IPS DF 6.9 (cell line): ENCODE measurements around the gene MFSD6.

Experiments used
- DNase-seq: peaks from one replicate; pipeline ENCODE4 v3.0.0-alpha.2; 2013; ENCODE audit warnings: low read depth, low spot score
- H3K27ac ChIP-seq: one replicate; pipeline ENCODE4 v1.5.1; 2013; ENCODE audit warnings: low read length, control low read depth
- H3K27me3 ChIP-seq: 2 replicates; pipeline ENCODE4 v1.6.1; 2013; ENCODE audit warnings: mild to moderate bottlenecking, low read length; ENCODE audit not compliant: control insufficient read depth, insufficient read depth
- H3K36me3 ChIP-seq: 2 replicates; pipeline ENCODE4 v1.6.1; 2013; ENCODE audit warnings: low read length; ENCODE audit not compliant: control insufficient read depth, insufficient read depth
- H3K4me1 ChIP-seq: 2 replicates; pipeline ENCODE4 v1.6.1; 2013; ENCODE audit warnings: low read length; ENCODE audit not compliant: control insufficient read depth, insufficient read depth
- H3K4me3 ChIP-seq: 2 replicates; pipeline ENCODE4 v1.5.1; 2013; ENCODE audit warnings: mild to moderate bottlenecking, low read length
- H3K9me3 ChIP-seq: 2 replicates; pipeline ENCODE4 v1.6.1; 2013; ENCODE audit warnings: low read length, inconsistent platforms; ENCODE audit not compliant: control insufficient read depth, insufficient read depth
- WGBS: extraction: QIAGEN DNeasy Blood & Tissue Kit; methylation state at CpG from one replicate; pipeline ENCODE4 v1.1.7; 2013; ENCODE audit warnings: mixed read lengths, missing lambda C conversion rate; ENCODE audit not compliant: insufficient read length, insufficient coverage; 5-methylcytosine and 5-hydroxymethylcytosine counted together

Gene MFSD6

GRCh38 chr2:190376083-190376482, 32.1 kb upstream of the MFSD6 start:
- Histone ChIP-seq H3K4me1 (no peaks in the 10 kb centered on the region), H3K36me3 (no peaks in the 10 kb centered on the region), H3K27me3 (no peaks in the 10 kb centered on the region), H3K9me3 (no peaks in the 10 kb centered on the region), H3K4me3 (no peak overlapping the region), H3K27ac (no peak overlapping the region)
- no peak for DNase-seq

GRCh38 chr2:190376591-190377245, 31.4 kb upstream of the MFSD6 start:
- Histone ChIP-seq H3K36me3 (no peaks in the 10 kb centered on the region), H3K27ac (no peak overlapping the region), H3K27me3 (no peaks in the 10 kb centered on the region), H3K4me1 (no peaks in the 10 kb centered on the region), H3K9me3 (no peaks in the 10 kb centered on the region), H3K4me3 (no peak overlapping the region)
- no CpG with 5 or more reads among the region's 3 CpGs for WGBS
- no peak for DNase-seq

- Histone ChIP-seq H3K27me3 (no peaks in the 10 kb centered on the region), H3K27ac (no peak overlapping the region), H3K9me3 (no peaks in the 10 kb centered on the region), H3K4me1 (no peaks in the 10 kb centered on the region), H3K4me3 (no peak overlapping the region), H3K36me3 (no peaks in the 10 kb centered on the region)
- no peak for DNase-seq
- WGBS: no CpG with 5 or more reads among the region's 6 CpGs
Observed at GRCh38 chr2:190378880-190379237, 29.3 kb upstream of the MFSD6 start.

- H3K4me3 ChIP-seq: no peak overlapping the region
- no peaks in the 10 kb centered on the region for H3K9me3 ChIP-seq
- H3K27ac ChIP-seq: no peak overlapping the region
- no peaks in the 10 kb centered on the region for H3K27me3 ChIP-seq
- no peak for DNase-seq
- no peaks in the 10 kb centered on the region for H3K36me3 ChIP-seq
- no CpG with 5 or more reads among the region's 10 CpGs for WGBS
- no peaks in the 10 kb centered on the region for H3K4me1 ChIP-seq
Observed at GRCh38 chr2:190379249-190379964, 28.7 kb upstream of the MFSD6 start.

- H3K9me3 ChIP-seq: no peaks in the 10 kb centered on the region
- WGBS: no CpG with 5 or more reads among the region's 5 CpGs
- no peak overlapping the region for H3K27ac ChIP-seq
- H3K36me3 ChIP-seq: no peaks in the 10 kb centered on the region
- no peaks in the 10 kb centered on the region for H3K27me3 ChIP-seq
- H3K4me3 ChIP-seq: no peak overlapping the region
- H3K4me1 ChIP-seq: no peaks in the 10 kb centered on the region
- no peak for DNase-seq
Observed at GRCh38 chr2:190380962-190381412, 27.2 kb upstream of the MFSD6 start.

GRCh38 chr2:190382851-190383250, 25.3 kb upstream of the MFSD6 start:
- Histone ChIP-seq H3K4me3 (no peak overlapping the region), H3K36me3 (no peaks in the 10 kb centered on the region), H3K4me1 (no peaks in the 10 kb centered on the region), H3K9me3 (no peaks in the 10 kb centered on the region), H3K27me3 (no peaks in the 10 kb centered on the region), H3K27ac (no peak overlapping the region)
- WGBS: no CpG with 5 or more reads among the region's 1 CpG
- DNase-seq: no peak

GRCh38 chr2:190387422-190387821, 20.7 kb upstream of the MFSD6 start:
- Histone ChIP-seq H3K27me3 (no peaks in the 10 kb centered on the region), H3K4me1 (no peaks in the 10 kb centered on the region), H3K36me3 (no peaks in the 10 kb centered on the region), H3K9me3 (no peaks in the 10 kb centered on the region), H3K27ac (no peak overlapping the region), H3K4me3 (no peak overlapping the region)
- no peak for DNase-seq
- no CpG with 5 or more reads among the region's 3 CpGs for WGBS

GRCh38 chr2:190396271-190396670, 11.9 kb upstream of the MFSD6 start:
- DNase-seq: no peak
- WGBS: no CpG with 5 or more reads among the region's 2 CpGs
- no peaks in the 10 kb centered on the region for H3K36me3 ChIP-seq
- H3K9me3 ChIP-seq: no peaks in the 10 kb centered on the region
- no peaks in the 10 kb centered on the region for H3K27me3 ChIP-seq
- no peak overlapping the region for H3K4me3 ChIP-seq
- H3K27ac ChIP-seq: no peak overlapping the region
- no peaks in the 10 kb centered on the region for H3K4me1 ChIP-seq

GRCh38 chr2:190402986-190403603, 5.1 kb upstream of the MFSD6 start:
- no peaks in the 10 kb centered on the region for H3K36me3 ChIP-seq
- no peaks in the 10 kb centered on the region for H3K9me3 ChIP-seq
- no peaks in the 10 kb centered on the region for H3K4me1 ChIP-seq
- no peak for DNase-seq
- no CpG with 5 or more reads among the region's 5 CpGs for WGBS
- H3K27ac ChIP-seq: no peak overlapping the region
- no peaks in the 10 kb centered on the region; the same call in 1 of the 2 replicates for H3K27me3 ChIP-seq
- H3K4me3 ChIP-seq: no peak overlapping the region

- H3K27me3 ChIP-seq: peaks cover 2% of the 10 kb centered on the region; the same call in 1 of the 2 replicates
- no peak for DNase-seq
Observed at GRCh38 chr2:190404487-190404886, 3.7 kb upstream of the MFSD6 start.

More at GRCh38 chr2:190404487-190404886, 3.7 kb upstream of the MFSD6 start:
- no peaks in the 10 kb centered on the region for H3K9me3 ChIP-seq
- H3K27ac ChIP-seq: no peak overlapping the region
- H3K36me3 ChIP-seq: no peaks in the 10 kb centered on the region
- no peak overlapping the region for H3K4me3 ChIP-seq
- H3K4me1 ChIP-seq: no peaks in the 10 kb centered on the region; the same call in 1 of the 2 replicates
